ENCODE results near the gene PGA5. TPM values are rescaled to one million over a fixed set of nuclear protein-coding genes. Genes with fewer than 3 reads are reported as not detected.

The PGA5 gene
- total RNA-seq, 1 donor from 2014 or later = not detected

- DNase-seq (ENCODE audit: low spot score) = no peak
- H3K27me3 Mint-ChIP-seq (ENCODE audit: low read depth) = no peaks in the 10 kb centered on the region
- H3K4me3 Mint-ChIP-seq (ENCODE audit: unreplicated experiment) = no peak overlapping the region
- TF ChIP-seq CTCF (IDR thresholded peaks at IDR 0.05) = no peak
- no peaks in the 10 kb centered on the region for H3K9me3 Mint-ChIP-seq (ENCODE audit: low read depth)
- peaks cover 10% of the 10 kb centered on the region for H3K36me3 Mint-ChIP-seq (ENCODE audit: low read depth)
- H3K27ac Mint-ChIP-seq (ENCODE audit: unreplicated experiment) = no peak overlapping the region
- H3K4me1 Mint-ChIP-seq (ENCODE audit: low read depth) = peaks cover 2% of the 10 kb centered on the region
Measured at GRCh38 chr11:61259363-61259762, 18.4 kb downstream of the PGA5 start.

DNA sequence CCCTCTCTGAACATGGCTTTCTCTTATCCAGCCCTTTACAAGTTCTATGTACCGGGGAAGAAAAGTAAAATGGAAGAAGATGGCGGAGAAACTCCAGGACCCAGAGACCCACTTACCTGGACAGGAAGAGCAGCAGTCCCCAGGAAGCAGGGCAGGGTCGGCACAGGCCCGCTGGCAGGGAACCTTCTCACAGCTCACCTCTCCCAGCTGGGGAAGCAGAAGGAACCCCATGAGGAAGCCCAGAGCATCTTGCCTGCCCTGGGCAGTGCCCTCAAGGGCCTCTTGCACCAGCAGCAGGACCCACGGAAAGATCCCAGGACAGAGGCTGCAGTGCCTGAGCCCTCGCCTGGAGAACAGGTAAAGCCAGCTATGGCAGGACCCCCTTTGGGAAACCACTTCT is 23.4 kb downstream of the PGA5 start:
- H3K27ac Mint-ChIP-seq (ENCODE audit: unreplicated experiment) = no peak overlapping the region
- H3K9me3 Mint-ChIP-seq (ENCODE audit: low read depth) = no peaks in the 10 kb centered on the region
- no peak for TF ChIP-seq CTCF (IDR thresholded peaks at IDR 0.05)
- H3K36me3 Mint-ChIP-seq (ENCODE audit: low read depth) = peaks cover 11% of the 10 kb centered on the region
- H3K4me1 Mint-ChIP-seq (ENCODE audit: low read depth) = peaks cover 5% of the 10 kb centered on the region
- no peak for DNase-seq (ENCODE audit: low spot score)
- H3K27me3 Mint-ChIP-seq (ENCODE audit: low read depth) = no peaks in the 10 kb centered on the region
- H3K4me3 Mint-ChIP-seq (ENCODE audit: unreplicated experiment) = no peak overlapping the region

DNA sequence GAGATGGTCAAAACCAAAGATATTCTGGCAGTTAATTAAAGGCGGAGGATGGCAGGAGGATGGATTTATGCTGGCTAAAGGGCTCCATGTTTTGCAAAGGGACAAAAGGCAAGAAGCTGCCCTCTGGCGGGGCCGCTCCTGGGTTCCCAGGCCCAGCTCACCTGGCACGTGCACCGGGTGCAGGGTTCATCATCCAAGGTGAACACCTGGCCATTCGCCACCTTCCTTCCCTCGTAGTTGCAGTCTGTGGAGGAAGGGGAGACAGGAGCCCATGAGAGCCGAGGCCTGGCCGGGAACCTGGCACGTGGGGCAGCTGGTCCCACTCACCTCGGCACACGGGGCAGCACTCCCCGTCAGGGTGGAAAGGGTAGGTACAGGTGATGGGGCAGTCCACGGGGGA is 23.8 kb downstream of the PGA5 start:
- no peak for TF ChIP-seq CTCF (IDR thresholded peaks at IDR 0.05)
- no peak for DNase-seq (ENCODE audit: low spot score)
- H3K36me3 Mint-ChIP-seq (ENCODE audit: low read depth) = peaks cover 11% of the 10 kb centered on the region
- H3K27ac Mint-ChIP-seq (ENCODE audit: unreplicated experiment) = no peak overlapping the region
- H3K27me3 Mint-ChIP-seq (ENCODE audit: low read depth) = no peaks in the 10 kb centered on the region
- no peaks in the 10 kb centered on the region for H3K9me3 Mint-ChIP-seq (ENCODE audit: low read depth)
- no peak overlapping the region for H3K4me3 Mint-ChIP-seq (ENCODE audit: unreplicated experiment)
- peaks cover 5% of the 10 kb centered on the region for H3K4me1 Mint-ChIP-seq (ENCODE audit: low read depth)

- Mint-ChIP-seq H3K4me1 (ENCODE audit: low read depth) (peaks cover 5% of the 10 kb centered on the region), H3K27ac (ENCODE audit: unreplicated experiment) (no peak overlapping the region), H3K9me3 (ENCODE audit: low read depth) (no peaks in the 10 kb centered on the region), H3K36me3 (ENCODE audit: low read depth) (peaks cover 11% of the 10 kb centered on the region), H3K27me3 (ENCODE audit: low read depth) (no peaks in the 10 kb centered on the region), H3K4me3 (ENCODE audit: unreplicated experiment) (no peak overlapping the region)
- no peak for DNase-seq (ENCODE audit: low spot score)
- no peak for TF ChIP-seq CTCF (IDR thresholded peaks at IDR 0.05)
Measured at GRCh38 chr11:61265357-61265756, 24.4 kb downstream of the PGA5 start.

- peaks cover 11% of the 10 kb centered on the region for H3K36me3 Mint-ChIP-seq (ENCODE audit: low read depth)
- H3K27me3 Mint-ChIP-seq (ENCODE audit: low read depth) = no peaks in the 10 kb centered on the region
- H3K9me3 Mint-ChIP-seq (ENCODE audit: low read depth) = no peaks in the 10 kb centered on the region
- peaks cover 3% of the 10 kb centered on the region for H3K4me1 Mint-ChIP-seq (ENCODE audit: low read depth)
- H3K4me3 Mint-ChIP-seq (ENCODE audit: unreplicated experiment) = no peak overlapping the region
- DNase-seq (ENCODE audit: low spot score) = no peak
- TF ChIP-seq CTCF (IDR thresholded peaks at IDR 0.05) = no peak
- H3K27ac Mint-ChIP-seq (ENCODE audit: unreplicated experiment) = no peak overlapping the region
Measured at GRCh38 chr11:61266602-61267001, 25.6 kb downstream of the PGA5 start.

Data from chondrocyte (in vitro differentiated cells).